HG03521 (cell line): Measurements from ENCODE around the gene DACT3.
A peak's percentile ranks its signal among the peaks of the same experiment; 100 is the strongest.

Experiments
- ATAC-seq: cut with Tn5 transposase; IDR thresholded peaks from one replicate; pipeline ENCODE4 v1.9.1; 2021; ENCODE audit warnings: mild to moderate bottlenecking, moderate library complexity; ENCODE audit not compliant: unreplicated experiment

DACT3 gene

DNA sequence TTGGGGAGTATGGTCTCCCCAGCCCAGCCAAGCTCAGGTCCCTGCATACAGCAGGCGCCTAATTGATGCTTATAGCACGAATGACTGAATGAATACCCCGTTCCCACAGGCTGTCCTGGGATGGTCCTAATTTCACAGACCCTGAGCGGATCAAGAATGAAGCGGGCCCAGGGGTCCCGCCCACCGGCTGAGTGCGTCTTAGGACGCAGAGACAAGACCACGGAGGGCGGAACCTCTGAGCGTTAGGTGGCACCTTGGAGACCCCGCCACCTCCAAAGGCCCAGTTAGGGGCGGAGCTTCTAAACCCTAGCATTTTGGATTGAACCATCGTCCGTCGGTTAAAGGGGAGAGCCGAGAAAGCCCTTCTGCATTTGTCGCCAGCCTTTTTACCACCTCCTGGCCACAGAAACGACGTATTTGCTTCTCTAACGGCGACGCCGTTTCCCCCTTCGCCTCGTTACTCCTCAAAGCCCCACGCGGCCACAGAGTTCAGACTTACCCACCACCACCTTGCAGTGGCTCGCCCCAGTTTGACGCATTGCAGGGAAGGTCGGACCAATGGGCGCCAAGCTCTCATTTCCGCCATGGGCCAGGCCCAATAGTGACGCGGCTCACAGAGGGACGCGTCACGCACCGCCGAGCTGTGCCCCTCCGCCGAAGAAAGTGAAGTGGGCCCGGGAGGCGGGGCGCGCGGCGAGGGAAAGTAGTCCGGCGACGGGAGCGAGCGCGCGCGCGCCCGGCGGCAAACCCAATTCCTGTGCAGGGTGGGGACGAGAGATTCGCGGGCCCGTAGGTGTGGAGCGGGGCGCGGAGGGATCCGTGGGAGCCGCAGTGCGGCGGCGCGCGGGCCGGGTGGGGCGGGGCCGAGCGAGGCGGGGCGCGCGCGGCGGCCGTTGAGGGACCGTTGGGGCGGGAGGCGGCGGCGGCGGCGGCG lies 60.3 kb downstream of the DACT3 start:
- peak; percentile 77 for ATAC-seq

- no peak for ATAC-seq
These were observed 61.1 kb downstream of the DACT3 start for GRCh38 chr19:46599716-46600373.

GRCh38 chr19:46598372-46598917 lies 62.5 kb downstream of the DACT3 start:
- no peak for ATAC-seq
